ENCODE measurements around the gene STARD7. TPM values are rescaled to one million over a fixed set of nuclear protein-coding genes. Genes with fewer than 3 reads are reported as not detected.

STARD7 gene
- total RNA-seq, 1 experiment from 2014 or later = 105 TPM

DNA sequence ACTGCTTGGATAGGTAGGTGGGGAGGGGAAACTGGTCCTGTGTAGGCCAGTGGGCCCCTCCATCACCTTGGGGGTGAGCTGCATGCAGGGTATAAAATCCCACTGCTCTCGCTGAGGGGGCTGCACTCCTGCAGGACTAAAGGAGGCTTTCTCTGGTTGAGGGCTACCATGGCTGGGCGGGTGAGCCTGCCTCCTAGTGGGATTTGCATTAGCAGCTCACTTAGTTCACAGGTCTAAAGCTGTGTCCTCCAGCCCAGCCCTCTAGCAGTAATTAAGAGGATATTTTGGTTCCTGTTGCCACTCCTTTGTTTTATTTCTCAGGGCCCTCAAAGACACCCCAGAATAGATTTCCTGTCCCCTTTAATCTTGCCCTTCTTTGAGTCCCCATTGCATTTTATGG is 32.6 kb upstream of the STARD7 start:
- TF ChIP-seq CTCF (IDR thresholded peaks at IDR 0.05; ENCODE audit: unreplicated experiment) = no peak
- H3K4me1 Mint-ChIP-seq (ENCODE audit: insufficient read depth, unreplicated experiment) = peaks cover 5% of the 10 kb centered on the region
- CTCF ChIA-PET = interaction anchor here (0.7 kb wide), 1 partner anchor 249 kb away, joined by 5 read pairs; no protein-coding TSS in a partner anchor
- peaks cover 18% of the 10 kb centered on the region for H3K36me3 Mint-ChIP-seq (ENCODE audit: insufficient read depth, unreplicated experiment)
- POLR2A ChIA-PET = interaction anchor here (0.8 to 3.6 kb wide), 6 partner anchors 9 to 67 kb away, joined by 3 to 28 read pairs (median 4); partner anchors contain the start of gene STARD7
- no peak for DNase-seq (ENCODE audit: unreplicated experiment)
- no TSS peak for BruUV-seq (replicated peaks)
- intact Hi-C loops (cut with micrococcal nuclease) = no loop called here
- H3K27ac Mint-ChIP-seq (ENCODE audit: low read depth, unreplicated experiment) = no peak overlapping the region
- no peaks in the 10 kb centered on the region for H3K27me3 Mint-ChIP-seq (ENCODE audit: insufficient read depth, unreplicated experiment)
- H3K9me3 Mint-ChIP-seq (ENCODE audit: unreplicated experiment) = no peaks in the 10 kb centered on the region
- no peak overlapping the region for H3K4me3 Mint-ChIP-seq (ENCODE audit: unreplicated experiment)

- POLR2A ChIA-PET = interaction anchor here (0.6 to 3.6 kb wide), 6 partner anchors 9 to 499 kb away, joined by 3 to 28 read pairs (median 4); partner anchors contain the start of gene STARD7
- intact Hi-C loops (cut with micrococcal nuclease) = no loop called here
These were observed 31.9 kb upstream of the STARD7 start for GRCh38 chr2:96240341-96241038.

DNA sequence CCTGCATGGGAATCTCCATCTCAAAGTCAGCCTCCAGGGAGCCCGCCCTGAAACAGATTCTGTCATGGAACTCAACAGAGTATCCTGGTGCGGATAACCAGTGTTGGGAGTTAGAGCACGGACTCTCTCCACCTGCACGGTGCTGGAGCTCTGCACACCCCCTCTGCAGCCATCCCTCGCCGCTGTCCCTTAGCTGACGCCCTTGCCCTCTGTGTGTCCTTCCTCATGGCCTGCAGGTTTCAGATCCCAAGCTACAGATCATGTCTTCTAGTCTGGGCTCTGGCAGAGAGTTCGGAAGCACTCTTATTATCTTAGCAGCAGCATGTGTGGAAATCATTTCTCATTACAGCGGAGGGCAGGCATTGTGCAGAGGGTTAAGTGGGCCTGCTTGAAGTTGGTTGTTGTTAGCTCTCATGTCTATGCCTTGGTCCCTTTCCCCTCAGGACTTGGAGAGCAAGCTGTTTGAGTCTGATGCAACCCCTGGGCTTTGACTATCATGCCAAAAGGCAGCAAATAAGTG is 31.2 kb upstream of the STARD7 start:
- Mint-ChIP-seq H3K9me3 (ENCODE audit: unreplicated experiment) (no peaks in the 10 kb centered on the region), H3K4me3 (ENCODE audit: unreplicated experiment) (no peak overlapping the region), H3K4me1 (ENCODE audit: insufficient read depth, unreplicated experiment) (peaks cover 5% of the 10 kb centered on the region), H3K27ac (ENCODE audit: low read depth, unreplicated experiment) (no peak overlapping the region), H3K27me3 (ENCODE audit: insufficient read depth, unreplicated experiment) (no peaks in the 10 kb centered on the region), H3K36me3 (ENCODE audit: insufficient read depth, unreplicated experiment) (peaks cover 18% of the 10 kb centered on the region)
- DNase-seq (ENCODE audit: unreplicated experiment) = no peak
- CTCF ChIA-PET = interaction anchor here (0.5 to 1.9 kb wide), 6 partner anchors 19 to 539 kb away, joined by 3 to 10 read pairs (median 4); partner anchors contain the start of gene STARD7
- intact Hi-C loops (cut with micrococcal nuclease) = no loop called here
- POLR2A ChIA-PET = interaction anchor here (1.7 to 3.6 kb wide), 3 partner anchors 11 to 31 kb away, joined by 4 to 28 read pairs (median 20); partner anchors contain the start of gene STARD7
- no TSS peak for BruUV-seq (replicated peaks)
- TF ChIP-seq CTCF (IDR thresholded peaks at IDR 0.05; ENCODE audit: unreplicated experiment) = no peak

More at GRCh38 chr2:96240341-96241038, 31.9 kb upstream of the STARD7 start:
- TF ChIP-seq CTCF (IDR thresholded peaks at IDR 0.05; ENCODE audit: unreplicated experiment) = no peak
- BruUV-seq (replicated peaks) = no TSS peak
- CTCF ChIA-PET = interaction anchor here (1.3 to 1.9 kb wide), 4 partner anchors 19 to 248 kb away, joined by 4 to 10 read pairs (median 4); partner anchors contain the start of gene STARD7
- no peak for DNase-seq (ENCODE audit: unreplicated experiment)
- no peaks in the 10 kb centered on the region for H3K9me3 Mint-ChIP-seq (ENCODE audit: unreplicated experiment)
- H3K27me3 Mint-ChIP-seq (ENCODE audit: insufficient read depth, unreplicated experiment) = no peaks in the 10 kb centered on the region
- no peak overlapping the region for H3K4me3 Mint-ChIP-seq (ENCODE audit: unreplicated experiment)
- H3K4me1 Mint-ChIP-seq (ENCODE audit: insufficient read depth, unreplicated experiment) = peaks cover 5% of the 10 kb centered on the region
- H3K36me3 Mint-ChIP-seq (ENCODE audit: insufficient read depth, unreplicated experiment) = peaks cover 18% of the 10 kb centered on the region
- H3K27ac Mint-ChIP-seq (ENCODE audit: low read depth, unreplicated experiment) = no peak overlapping the region

- intact Hi-C loops (cut with micrococcal nuclease) = no loop called here
- peaks cover 18% of the 10 kb centered on the region for H3K36me3 Mint-ChIP-seq (ENCODE audit: insufficient read depth, unreplicated experiment)
- H3K27ac Mint-ChIP-seq (ENCODE audit: low read depth, unreplicated experiment) = no peak overlapping the region
- POLR2A ChIA-PET = interaction anchor here (0.7 to 3.6 kb wide), 4 partner anchors 10 to 82 kb away, joined by 4 to 28 read pairs (median 12); partner anchors contain the start of gene STARD7
- CTCF ChIA-PET = interaction anchor here (0.5 to 1.9 kb wide), 6 partner anchors 18 to 281 kb away, joined by 3 to 10 read pairs (median 4); partner anchors contain the start of gene STARD7
- no peak for TF ChIP-seq CTCF (IDR thresholded peaks at IDR 0.05; ENCODE audit: unreplicated experiment)
- BruUV-seq (replicated peaks) = no TSS peak
- H3K4me1 Mint-ChIP-seq (ENCODE audit: insufficient read depth, unreplicated experiment) = peaks cover 5% of the 10 kb centered on the region
- no peaks in the 10 kb centered on the region for H3K27me3 Mint-ChIP-seq (ENCODE audit: insufficient read depth, unreplicated experiment)
- no peak overlapping the region for H3K4me3 Mint-ChIP-seq (ENCODE audit: unreplicated experiment)
- DNase-seq (ENCODE audit: unreplicated experiment) = no peak
- H3K9me3 Mint-ChIP-seq (ENCODE audit: unreplicated experiment) = no peaks in the 10 kb centered on the region
These were observed 30.5 kb upstream of the STARD7 start for GRCh38 chr2:96239091-96239490.
